PC-9 (cell line): ENCODE measurements around the gene SEMA6C. TPM values are rescaled to one million over a fixed set of nuclear protein-coding genes. Genes with fewer than 3 reads are reported as not detected.
A peak's percentile ranks its signal among the peaks of the same experiment; 100 is the strongest.

Experiments used
- BruUV-seq: library from RNA; stranded (reverse); fragments of 400-500 nt; replicated peaks from 2 replicates; lab custom pipeline; 2021; lab: Mats Ljungman, UMichigan
- CTCF ChIA-PET: fragments of 300-600 bp; sonication (Branson Sonifier 250); formaldehyde crosslinking; loops from one replicate; lab custom pipeline; 2022; ENCODE audit warnings: antibody characterized with exemption; lab: Charles Lee
- POLR2A ChIA-PET: fragments of 300-600 bp; sonication (Branson Sonifier 250); formaldehyde crosslinking; loops from one replicate; lab custom pipeline; 2022; ENCODE audit warnings: antibody characterized with exemption; ENCODE audit not compliant: unreplicated experiment; lab: Charles Lee
- DNase-seq, 2 experiments: peaks; one replicate each; pipeline versions ENCODE4 v3.0.0 to v3.0.0-alpha.2; 2015 to 2022; ENCODE audit warnings: mixed read lengths in 1 of 2
- H2AFZ ChIP-seq: fragments of 200-600 bp; sonication (generic); 2 replicates; pipeline ENCODE4 v1.8.1; 2017; ENCODE audit warnings: antibody characterized with exemption
- H3F3A ChIP-seq: fragments of 200-600 bp; sonication (generic); 2 replicates; pipeline ENCODE4 v1.8.1; 2017; ENCODE audit warnings: antibody characterized with exemption, mild to moderate bottlenecking, low read depth; ENCODE audit not compliant: insufficient read depth
- H3K27ac ChIP-seq: fragments of 200-600 bp; sonication (generic); 2 replicates; pipeline ENCODE4 v1.6.1; 2016; ENCODE audit warnings: mixed run types
- H3K27me3 ChIP-seq: fragments of 200-600 bp; sonication (generic); 2 replicates; pipeline ENCODE4 v1.6.1; 2016; ENCODE audit warnings: low read depth, mixed run types; ENCODE audit not compliant: insufficient read depth
- H3K36me3 ChIP-seq: fragments of 200-600 bp; sonication (generic); 2 replicates; pipeline ENCODE4 v1.6.1; 2016; ENCODE audit warnings: low read depth, mixed run types
- H3K4me1 ChIP-seq: fragments of 200-600 bp; sonication (generic); replicated peaks from 2 replicates; pipeline ENCODE4 v1.6.1; 2016; ENCODE audit warnings: mixed run types; ENCODE audit not compliant: insufficient read depth
- H3K4me2 ChIP-seq: fragments of 200-600 bp; sonication (generic); 2 replicates; pipeline ENCODE4 v1.6.1; 2017; ENCODE audit warnings: mixed run types
- H3K4me3 ChIP-seq: fragments of 200-600 bp; sonication (generic); 2 replicates; pipeline ENCODE4 v1.6.1; 2016; ENCODE audit warnings: mixed run types
- H3K79me2 ChIP-seq: fragments of 200-600 bp; sonication (generic); 2 replicates; pipeline ENCODE4 v1.6.1; 2017; ENCODE audit warnings: low read depth, mixed run types
- H3K9me2 ChIP-seq: fragments of 200-600 bp; sonication (generic); 2 replicates; pipeline ENCODE4 v1.8.1; 2017; ENCODE audit warnings: mild to moderate bottlenecking; ENCODE audit not compliant: insufficient read depth
- H3K9me3 ChIP-seq: fragments of 200-600 bp; sonication (generic); 2 replicates; pipeline ENCODE4 v1.8.1; 2016; ENCODE audit warnings: low read depth; ENCODE audit not compliant: insufficient read depth
- H4K20me1 ChIP-seq: fragments of 200-600 bp; sonication (generic); 2 replicates; pipeline ENCODE4 v1.8.1; 2017; ENCODE audit not compliant: insufficient read depth
- CTCF ChIP-seq: fragments of 200-600 bp; sonication (generic); conservative IDR thresholded peaks from 2 replicates; pipeline ENCODE4 v1.6.1; 2017; ENCODE audit warnings: mixed run types, antibody characterized with exemption, mild to moderate bottlenecking, moderate library complexity
- EZH2 ChIP-seq: fragments of 200-600 bp; sonication (generic); IDR thresholded peaks from 2 replicates; pipeline ENCODE4 v1.8.0; 2017; ENCODE audit warnings: antibody characterized with exemption, low read depth
- intact Hi-C: fragments of 100-400 bp; cut with micrococcal nuclease; formaldehyde crosslinking; loops from one replicate; pipeline ENCODE4 v1.10.0; 2022; ENCODE audit not compliant: unreplicated experiment
- total RNA-seq: library from RNA; stranded (reverse); gene quantifications from 2 replicates; pipeline ENCODE4 v1.2.3, GENCODE V29; 2021

The SEMA6C gene
- total RNA-seq, 1 experiment from 2014 or later = 5.6 TPM

GRCh38 chr1:151175863-151176262 lies 29.4 kb upstream of the SEMA6C start, which contains the start of gene TMOD4:
Gene TMOD4 (minus strand): TSS chr1:151175981. CDS start chr1:151174875, 1,106 bp downstream.
- ChIA-PET CTCF (no interaction called here), POLR2A (interaction anchor here (0.6 kb wide), 1 partner anchor 548 kb away, joined by 12 read pairs; no protein-coding TSS in a partner anchor)
- no peak within 1 kb of the TSS for H3K4me2 ChIP-seq
- no peak within 1 kb of the TSS for H3K4me3 ChIP-seq
- H3K9me2 ChIP-seq = no peaks in the 10 kb centered on the region
- no peak within 1 kb of the TSS for H3K27ac ChIP-seq
- H3K27me3 ChIP-seq = no peaks in the 10 kb centered on the region
- no peaks in the 10 kb centered on the region for H3K4me1 ChIP-seq
- no TSS peak for BruUV-seq
- TF ChIP-seq CTCF (peak; percentile 64), EZH2 (no peak)
- peaks cover 5% of the 10 kb centered on the region; the same call in 1 of the 2 replicates for H3F3A ChIP-seq
- no peak for DNase-seq
- H4K20me1 ChIP-seq = no peaks in the 10 kb centered on the region
- intact Hi-C loops = no loop called here
- no peaks in the 10 kb centered on the region for H3K79me2 ChIP-seq
- no peaks in the 10 kb centered on the region for H3K9me3 ChIP-seq
- peaks cover 6% of the 10 kb centered on the region; the same call in 1 of the 2 replicates for H3K36me3 ChIP-seq
- H2AFZ ChIP-seq = no peak within 1 kb of the TSS

DNA sequence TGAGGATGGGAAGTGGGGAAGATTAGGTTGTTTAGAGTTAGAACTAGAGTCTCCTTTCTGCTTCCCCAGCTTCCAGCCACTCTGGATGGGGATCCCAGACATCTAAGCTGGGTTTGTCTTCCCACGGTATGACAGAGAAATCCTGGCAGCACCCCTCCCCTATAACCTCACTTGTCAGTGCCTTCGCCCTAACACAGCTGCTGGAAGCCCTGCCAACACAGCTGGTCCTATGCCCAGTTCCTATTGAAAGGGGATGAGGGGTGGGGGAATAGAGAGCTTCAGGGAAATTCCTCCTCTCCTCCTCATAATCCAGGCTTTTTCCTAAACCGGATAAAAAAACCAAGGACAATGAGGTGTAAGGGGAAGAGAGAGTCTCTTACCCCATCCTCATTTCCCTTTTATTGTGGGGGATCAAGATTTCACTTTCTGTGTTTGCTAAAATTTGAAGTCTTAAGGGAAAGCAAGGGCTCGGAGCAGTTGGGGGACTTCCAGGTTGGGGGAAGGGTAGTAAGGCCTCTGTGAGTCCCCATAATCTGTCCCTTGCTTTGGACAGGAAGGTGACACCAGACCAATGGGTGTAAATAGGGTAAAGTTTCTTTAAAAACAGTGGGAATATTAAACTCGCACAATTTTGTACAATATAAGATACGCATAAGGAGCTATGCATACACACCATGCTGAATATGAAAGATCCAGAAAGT lies 28.8 kb upstream of the SEMA6C start:
- H3K4me3 ChIP-seq = no peak overlapping the region
- peaks cover 5% of the 10 kb centered on the region; the same call in 1 of the 2 replicates for H3F3A ChIP-seq
- no peak overlapping the region for H2AFZ ChIP-seq
- H3K36me3 ChIP-seq = 0 out of 2 replicates have a peak, but pooled peaks cover 4% of the 10 kb centered on the region
- no peaks in the 10 kb centered on the region for H3K9me2 ChIP-seq
- no peaks in the 10 kb centered on the region for H3K79me2 ChIP-seq
- ChIA-PET POLR2A (interaction anchor here (0.6 kb wide), 2 partner anchors 139 to 547 kb away, joined by 5 to 12 read pairs; partner anchors contain the start of gene BNIPL), CTCF (no interaction called here)
- H3K4me2 ChIP-seq = no peak overlapping the region
- H3K4me1 ChIP-seq = no peaks in the 10 kb centered on the region
- no peaks in the 10 kb centered on the region for H3K9me3 ChIP-seq
- intact Hi-C loops = no loop called here
- TF ChIP-seq EZH2 = no peak
- TF ChIP-seq CTCF = no peak
- H4K20me1 ChIP-seq = no peaks in the 10 kb centered on the region
- H3K27ac ChIP-seq = no peak overlapping the region
- DNase-seq = no peak
- no peaks in the 10 kb centered on the region for H3K27me3 ChIP-seq
- BruUV-seq = no TSS peak

GRCh38 chr1:151171190-151171589 lies 24.8 kb upstream of the SEMA6C start:
- Histone ChIP-seq H3K79me2 (peaks cover 14% of the 10 kb centered on the region), H3K9me3 (no peaks in the 10 kb centered on the region), H3K27me3 (no peaks in the 10 kb centered on the region), H3F3A (peaks cover 9% of the 10 kb centered on the region; the same call in 1 of the 2 replicates), H3K27ac (no peak overlapping the region), H3K4me3 (no peak overlapping the region), H3K4me2 (no peak overlapping the region), H3K4me1 (peaks cover 7% of the 10 kb centered on the region; the same call in 1 of the 2 replicates), H4K20me1 (no peaks in the 10 kb centered on the region), H3K9me2 (no peaks in the 10 kb centered on the region), H2AFZ (no peak overlapping the region), H3K36me3 (no peaks in the 10 kb centered on the region)
- BruUV-seq = no TSS peak
- CTCF ChIA-PET = no interaction called here
- POLR2A ChIA-PET = interaction anchor here (0.6 kb wide), 1 partner anchor 157 kb away, joined by 3 read pairs; no protein-coding TSS in a partner anchor
- intact Hi-C loops = no loop called here
- TF ChIP-seq EZH2 (no peak), CTCF (no peak)
- DNase-seq = no peak
